Activated CD4-positive, CD25-positive, alpha-beta regulatory T cell treated with anti-CD3 and anti-CD28 coated beads, Interleukin-2, amount 50 U/mL, for 16 hours (primary cell): ENCODE data around the gene MRPL21.

Source experiments
- DNase-seq: peaks from one replicate; pipeline ENCODE4 v3.0.0-alpha.2; 2020; ENCODE audit warnings: low read depth, low spot score

Gene MRPL21

GRCh38 chr11:68935066-68935465 is 31.4 kb upstream of the MRPL21 start:
- no peak for DNase-seq

GRCh38 chr11:68934666-68935065 is 31.0 kb upstream of the MRPL21 start:
- no peak for DNase-seq

GRCh38 chr11:68934321-68934645 is 30.7 kb upstream of the MRPL21 start:
- no peak for DNase-seq

- DNase-seq, result no peak
These were observed 30.1 kb upstream of the MRPL21 start for GRCh38 chr11:68933605-68934320.

- no peak for DNase-seq
These were observed 29.4 kb upstream of the MRPL21 start for GRCh38 chr11:68932933-68933577.

GRCh38 chr11:68932358-68932757 is 28.7 kb upstream of the MRPL21 start:
- no peak for DNase-seq

- no peak for DNase-seq
These were observed 28.3 kb upstream of the MRPL21 start for GRCh38 chr11:68931911-68932310.

GRCh38 chr11:68930991-68931855 is 27.6 kb upstream of the MRPL21 start:
- DNase-seq, result no peak

- DNase-seq, result no peak
These were observed 26.3 kb upstream of the MRPL21 start for GRCh38 chr11:68929706-68930570.

- no peak for DNase-seq
These were observed 25.5 kb upstream of the MRPL21 start for GRCh38 chr11:68929135-68929534.

GRCh38 chr11:68928136-68928880 is 24.7 kb upstream of the MRPL21 start:
- no peak for DNase-seq

GRCh38 chr11:68927280-68928135 is 23.9 kb upstream of the MRPL21 start:
- DNase-seq, result no peak

GRCh38 chr11:68925611-68926010 is 22.0 kb upstream of the MRPL21 start:
- DNase-seq, result no peak

- no peak for DNase-seq
These were observed 20.7 kb upstream of the MRPL21 start for GRCh38 chr11:68924073-68924925.

GRCh38 chr11:68923614-68924013 is 20.0 kb upstream of the MRPL21 start:
- DNase-seq, result no peak

GRCh38 chr11:68916439-68916838 is 12.8 kb upstream of the MRPL21 start:
- no peak for DNase-seq

GRCh38 chr11:68914761-68915160 is 11.1 kb upstream of the MRPL21 start:
- no peak for DNase-seq

GRCh38 chr11:68913188-68913587 is 9.6 kb upstream of the MRPL21 start:
- no peak for DNase-seq

GRCh38 chr11:68912254-68912653 is 8.6 kb upstream of the MRPL21 start:
- DNase-seq, result no peak
